Erythroblast (primary cell): ENCODE results near the gene FAM47E.

Experiments
- GATA1 ChIP-seq: IDR thresholded peaks from 2 replicates; pipeline ENCODE4 v1.6.1; 2011; ENCODE audit warnings: low read depth, mild to moderate bottlenecking, control low read depth, low read length, moderate library complexity
- POLR2A ChIP-seq: IDR thresholded peaks from 2 replicates; pipeline ENCODE4 v1.6.1; 2011; ENCODE audit warnings: mild to moderate bottlenecking, low read length

DNA sequence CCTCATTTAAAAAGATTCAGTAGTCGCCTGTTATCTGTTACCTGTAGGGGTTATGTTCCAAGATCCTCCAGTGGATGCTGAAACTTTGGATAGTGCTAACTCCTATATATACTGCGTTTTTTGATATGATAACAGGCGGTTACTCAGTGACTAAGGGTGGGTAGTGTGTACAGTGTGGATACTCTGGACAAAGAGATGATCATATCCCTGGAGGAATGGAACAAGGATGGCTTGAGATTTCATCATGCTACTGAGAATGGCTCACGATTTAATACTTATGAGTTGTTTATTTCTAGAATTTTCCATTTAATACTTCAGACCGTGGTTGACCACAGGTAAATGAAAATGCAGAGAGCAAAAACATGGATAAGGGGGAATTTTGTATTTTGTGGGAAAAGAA lies 21.5 kb downstream of the FAM47E start:
- no peak for TF ChIP-seq POLR2A
- TF ChIP-seq GATA1: no peak
